Right ventricle myocardium superior (tissue), 1 donor: Measurements from ENCODE around the gene LSAMP. TPM values are rescaled to one million over a fixed set of nuclear protein-coding genes. Genes with fewer than 3 reads are reported as not detected.

Source experiments
- ATAC-seq: fragments of 200-7000 bp; cut with Tn5 transposase; one replicate; pipeline ENCODE4 v1.9.1; 2020; ENCODE audit warnings: mild to moderate bottlenecking; ENCODE audit not compliant: poor library complexity
- DNase-seq: peaks from one replicate; pipeline ENCODE4 v3.0.0-alpha.2; 2020
- intact Hi-C: fragments of 100-400 bp; cut with DNase I; formaldehyde crosslinking; loops from one replicate; pipeline ENCODE4 v1.11.2; 2022
- total RNA-seq: library from RNA; stranded (reverse); fragmentation: NEBNext Ultra II Directional; extraction: Animal tissue kit (Norgen Biotek cat#: 25700); gene quantifications from one replicate; pipeline ENCODE4 v1.2.1, GENCODE V29; 2021
- donor health status: DM: no; HTN: yes; CAD: no; lungs with severe emphysema.

LSAMP gene
- total RNA-seq, 1 donor from 2014 or later: 5.2 TPM

GRCh38 chr3:116264546-116265319 lies 180.6 kb downstream of the LSAMP start:
- DNase-seq: no peak
- ATAC-seq: no peak

GRCh38 chr3:116263842-116264545 lies 181.3 kb downstream of the LSAMP start:
- intact Hi-C loops: no loop called here
- ATAC-seq: peak; percentile 86
- DNase-seq: no peak

More at GRCh38 chr3:116264546-116265319, 180.6 kb downstream of the LSAMP start:
- intact Hi-C loops: no loop called here

- intact Hi-C loops: no loop called here
- DNase-seq: no peak
- ATAC-seq: no peak
These were observed 184.8 kb downstream of the LSAMP start for GRCh38 chr3:116260491-116260890.

GRCh38 chr3:116259984-116260383 lies 185.3 kb downstream of the LSAMP start:
- no peak for DNase-seq
- intact Hi-C loops: no loop called here
- no peak for ATAC-seq

GRCh38 chr3:116256843-116257485 lies 188.3 kb downstream of the LSAMP start:
- ATAC-seq: no peak
- intact Hi-C loops: no loop called here
- no peak for DNase-seq

GRCh38 chr3:116254541-116254940 lies 190.7 kb downstream of the LSAMP start:
- DNase-seq (no peak), ATAC-seq (peak; percentile 78)
- intact Hi-C loops: no loop called here

- no peak for ATAC-seq
- intact Hi-C loops: no loop called here
These were observed 191.8 kb downstream of the LSAMP start for GRCh38 chr3:116253511-116253910.

GRCh38 chr3:116247605-116248004 lies 197.7 kb downstream of the LSAMP start:
- ATAC-seq (no peak), DNase-seq (no peak)
- intact Hi-C loops: no loop called here

More at GRCh38 chr3:116253511-116253910, 191.8 kb downstream of the LSAMP start:
- DNase-seq: no peak

GRCh38 chr3:116246406-116246980 lies 198.8 kb downstream of the LSAMP start:
- intact Hi-C loops: no loop called here
- DNase-seq (no peak), ATAC-seq (no peak)

- DNase-seq: no peak
- no peak for ATAC-seq
- intact Hi-C loops: no loop called here
These were observed 202.5 kb downstream of the LSAMP start for GRCh38 chr3:116242825-116243224.

GRCh38 chr3:116241677-116242076 lies 203.6 kb downstream of the LSAMP start:
- ATAC-seq: no peak
- intact Hi-C loops: no loop called here

GRCh38 chr3:116240261-116240660 lies 205.0 kb downstream of the LSAMP start:
- no peak for DNase-seq
- intact Hi-C loops: no loop called here
- ATAC-seq: no peak

More at GRCh38 chr3:116241677-116242076, 203.6 kb downstream of the LSAMP start:
- DNase-seq: no peak

- intact Hi-C loops: no loop called here
- no peak for ATAC-seq
- no peak for DNase-seq
These were observed 206.3 kb downstream of the LSAMP start for GRCh38 chr3:116238846-116239565.

- ATAC-seq: peak; percentile 31
- intact Hi-C loops: no loop called here
- no peak for DNase-seq
These were observed 211.5 kb downstream of the LSAMP start for GRCh38 chr3:116233711-116234357.

- DNase-seq (no peak), ATAC-seq (no peak)
- intact Hi-C loops: no loop called here
These were observed 214.8 kb downstream of the LSAMP start for GRCh38 chr3:116230431-116231020.

GRCh38 chr3:116226266-116226665 lies 219.0 kb downstream of the LSAMP start:
- DNase-seq: no peak
- ATAC-seq: no peak
- intact Hi-C loops: no loop called here

GRCh38 chr3:116216761-116217160 lies 228.5 kb downstream of the LSAMP start:
- ATAC-seq: no peak
- no peak for DNase-seq
- intact Hi-C loops: no loop called here

GRCh38 chr3:116211901-116212300 lies 233.4 kb downstream of the LSAMP start:
- ATAC-seq (no peak), DNase-seq (no peak)
- intact Hi-C loops: no loop called here
